Measurements from ENCODE around the gene CCDC171.
"Not testable (repeated sequence)": the region's sequence is repeated elsewhere in the genome, so short reads cannot be mapped to it uniquely, and the experiment has no call there.

CCDC171 gene

DNA sequence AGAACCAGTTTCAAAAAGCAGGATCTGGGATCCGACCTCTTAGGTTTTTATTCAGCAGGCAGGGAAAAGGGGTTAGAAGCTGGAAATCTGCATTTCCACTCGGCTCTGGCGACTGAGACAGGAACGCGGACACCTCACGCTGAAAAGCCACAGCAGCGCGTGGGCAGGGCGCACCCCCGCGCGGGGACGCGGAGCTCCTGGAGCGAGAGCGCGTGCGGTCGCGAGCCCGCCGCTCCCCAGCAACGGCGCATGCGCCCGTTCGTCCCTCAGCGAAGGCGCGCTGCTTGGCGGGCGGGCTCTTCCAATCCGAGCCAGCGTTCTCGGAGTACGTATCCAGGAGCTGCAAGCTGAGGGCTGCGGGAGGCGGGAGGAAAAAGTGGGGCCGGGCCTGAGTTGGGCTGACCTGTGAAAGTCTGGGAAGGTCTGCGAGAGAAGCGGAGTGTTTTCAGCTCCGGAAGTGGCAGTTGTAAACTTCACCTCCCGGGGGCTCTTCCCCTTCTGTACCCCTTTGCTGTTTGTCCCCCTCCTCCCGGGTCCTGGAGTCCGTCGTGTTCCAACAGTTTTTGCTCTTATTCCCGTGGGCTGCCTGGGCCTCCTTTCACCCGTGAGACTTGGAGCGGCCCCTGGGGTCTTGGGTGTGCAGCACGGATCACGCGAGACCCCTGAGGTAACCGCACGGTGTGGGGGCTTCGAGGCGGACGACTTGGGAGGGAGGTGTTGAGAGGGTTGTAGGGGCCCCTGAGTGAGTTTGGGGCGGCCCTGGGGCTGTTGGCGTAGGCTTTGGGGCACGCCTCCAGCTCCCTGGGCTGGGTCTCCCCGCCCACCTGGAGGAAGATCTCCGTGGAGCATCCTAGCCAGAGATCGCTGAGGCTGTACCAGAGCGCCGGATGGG is at the start of gene CCDC171:
Gene CCDC171, plus strand, starts transcription at position 408 of the 892 bp plus-strand sequence. CDS start 11,046 bp downstream, outside the sequence.
- DNase-seq: peak; percentile 82 to 85

GRCh38 chr9:15505921-15506320 is 46.9 kb upstream of the CCDC171 start:
- no peak for DNase-seq

DNA sequence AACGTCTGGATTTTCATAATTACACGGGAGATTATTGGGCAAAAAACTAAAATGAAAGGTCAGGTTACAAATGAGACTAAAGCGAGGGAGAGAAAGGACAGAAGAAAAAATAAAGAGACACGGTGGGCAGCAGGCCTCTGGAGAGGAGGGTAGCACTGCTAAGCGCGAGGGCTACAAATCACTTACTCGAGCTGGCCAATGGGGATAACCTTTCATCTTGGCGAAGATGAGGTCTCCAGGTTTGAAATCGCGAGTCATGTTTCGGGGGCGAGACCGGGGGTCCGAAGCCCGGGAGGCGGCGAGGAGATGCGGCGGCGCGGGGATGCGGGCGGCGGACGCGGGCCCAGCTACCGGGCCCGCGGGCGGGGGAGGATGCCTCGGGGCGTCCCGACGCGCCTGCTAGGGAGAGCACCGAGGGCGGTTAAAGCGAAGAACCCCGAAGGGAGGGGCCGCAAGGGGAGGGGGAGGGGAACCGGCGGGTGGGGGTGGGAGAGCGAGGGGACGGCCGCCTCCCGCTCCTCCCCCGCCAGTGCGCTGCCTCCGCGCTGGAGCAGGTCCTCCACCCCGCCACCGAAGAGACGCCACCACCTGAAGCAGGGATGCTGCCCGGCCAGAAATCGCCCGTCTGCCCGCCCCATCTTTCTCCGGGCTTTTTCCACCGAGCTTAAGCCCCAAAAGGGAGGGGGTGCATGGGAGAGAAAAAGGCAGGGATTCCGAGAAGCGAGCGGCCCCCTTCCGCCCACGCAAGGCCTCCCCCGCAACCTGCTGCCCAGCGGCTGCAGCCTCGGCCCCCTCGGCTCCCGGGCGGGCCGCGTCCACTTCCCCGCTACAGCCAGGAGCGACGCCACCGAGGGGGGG is 42.7 kb upstream of the CCDC171 start:
- DNase-seq: peak; percentile 62 to 65

DNA sequence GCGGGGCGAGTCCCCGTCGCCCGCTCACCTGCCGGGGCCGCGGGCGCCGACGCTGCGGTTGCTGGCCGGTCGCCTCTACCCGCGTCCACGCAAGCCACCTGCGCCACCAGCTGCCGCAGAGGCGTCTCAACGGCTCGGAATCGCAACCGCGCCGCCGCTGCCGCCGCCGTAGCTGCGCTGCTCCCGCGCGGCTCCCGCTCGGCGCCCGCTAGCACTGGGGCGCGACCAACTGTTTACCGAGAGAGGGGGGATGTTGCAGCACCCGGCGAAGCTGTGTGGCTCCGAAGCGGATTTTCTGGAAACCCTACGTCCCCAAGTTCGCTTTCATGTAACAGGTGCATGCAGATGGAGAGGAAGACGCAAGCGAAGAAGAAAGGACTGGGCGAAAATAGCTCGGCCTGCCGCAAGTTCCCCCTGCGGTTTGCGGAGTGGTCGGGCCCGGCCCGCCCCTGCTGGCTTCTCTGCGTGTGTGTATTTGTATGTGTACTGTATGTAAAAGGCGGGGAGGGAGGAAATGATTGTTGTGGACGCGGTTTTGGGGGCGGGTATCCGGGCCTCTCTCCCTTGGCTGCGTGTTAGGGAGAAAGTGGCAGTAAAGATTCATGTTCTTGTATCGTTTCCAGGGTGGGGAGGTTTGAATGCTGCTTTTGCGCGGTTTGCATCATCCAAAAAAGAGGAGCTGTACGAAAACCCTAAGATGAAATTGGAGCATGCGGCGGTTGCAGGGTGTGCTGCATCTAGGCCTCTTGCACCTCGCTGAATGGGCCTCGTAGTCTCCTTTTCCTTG is 41.9 kb upstream of the CCDC171 start, which contains the start of gene PSIP1:
Gene PSIP1, minus strand, starts transcription at position 182 of the 787 bp plus-strand sequence. CDS start 782 bp downstream, outside the sequence.
- DNase-seq: peak; percentile 76

GRCh38 chr9:15512204-15512603 is 40.6 kb upstream of the CCDC171 start:
- DNase-seq: no peak

GRCh38 chr9:15512889-15513288 is 40.0 kb upstream of the CCDC171 start:
- no peak for DNase-seq

DNA sequence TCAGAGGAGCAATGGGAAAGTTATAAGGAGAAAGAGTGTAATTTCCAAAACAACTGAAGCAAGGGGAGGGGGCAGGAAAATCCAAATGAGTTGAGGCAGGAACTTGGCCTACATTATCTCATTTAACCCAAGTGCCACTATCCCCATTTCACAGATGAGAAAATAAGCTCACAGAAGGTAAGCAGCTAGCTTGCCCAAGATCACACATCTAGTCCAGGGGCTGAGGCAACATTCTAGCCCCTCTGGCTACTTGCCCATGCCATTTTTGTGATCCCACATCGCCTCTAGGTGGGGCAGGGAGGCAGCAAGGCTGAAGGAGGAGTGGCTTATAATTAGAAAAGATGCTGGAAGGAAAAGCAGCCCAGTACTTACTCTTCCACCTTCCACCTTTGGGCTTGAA is 39.5 kb upstream of the CCDC171 start:
- DNase-seq: no peak

GRCh38 chr9:15519831-15520230 is 33.0 kb upstream of the CCDC171 start:
- DNase-seq: no peak

GRCh38 chr9:15521254-15521653 is 31.6 kb upstream of the CCDC171 start:
- DNase-seq: no peak

DNA sequence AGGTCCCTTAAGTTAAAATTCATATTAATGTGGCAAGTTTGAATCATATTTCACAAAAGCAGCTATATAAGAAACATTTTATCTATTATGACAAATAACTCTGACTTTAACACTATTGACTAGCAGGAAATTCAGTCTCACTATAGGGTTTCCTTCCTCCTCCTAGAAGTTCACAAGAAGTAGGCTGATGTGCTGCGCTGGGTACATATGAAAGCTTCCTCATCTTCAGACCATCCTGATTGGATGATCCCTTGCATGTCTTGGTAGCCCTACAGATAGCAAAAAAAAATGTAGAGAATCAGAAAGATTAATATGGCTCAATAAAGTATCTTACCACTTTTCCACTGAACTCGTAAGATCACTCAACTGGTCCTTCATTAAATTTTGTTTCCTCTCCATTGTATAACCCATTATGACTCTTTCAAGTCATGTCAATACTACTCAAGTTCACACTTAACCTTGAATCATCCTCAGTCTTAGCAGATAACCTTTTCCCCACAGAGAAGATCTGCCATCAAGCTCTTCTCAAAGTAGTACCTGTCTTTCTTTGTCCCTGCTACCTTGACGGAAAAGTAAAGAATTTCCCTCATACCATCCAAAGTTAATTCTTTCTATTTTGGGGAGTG is 30.6 kb upstream of the CCDC171 start:
- no peak for DNase-seq

DNA sequence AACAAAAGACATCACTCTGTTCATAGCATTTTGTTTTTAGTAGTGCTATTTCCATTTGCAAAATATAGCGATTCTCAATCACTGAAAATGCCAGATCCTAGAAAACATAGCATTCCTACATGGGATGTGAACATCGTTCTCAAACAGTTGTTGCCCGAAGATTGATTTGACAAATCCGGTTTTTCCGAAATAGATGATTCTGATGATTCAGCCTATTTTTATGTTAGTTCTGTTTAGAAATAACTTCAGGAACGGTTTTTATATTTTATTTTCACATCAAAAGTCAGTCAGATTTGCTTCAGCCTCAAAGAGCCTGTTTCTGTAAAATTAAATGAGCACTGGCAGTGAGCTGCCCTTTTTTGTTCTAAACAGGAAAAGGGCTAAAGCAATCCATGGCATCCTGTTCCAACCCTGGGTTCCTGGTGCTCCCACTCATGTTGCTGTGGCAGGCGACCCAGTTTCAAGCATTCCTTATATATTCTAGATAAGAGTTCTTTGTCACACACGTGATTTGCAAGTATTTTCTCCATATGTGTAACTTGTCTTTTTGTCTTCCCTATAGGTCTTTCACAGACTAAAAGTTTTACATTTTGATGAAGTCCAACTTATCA is 27.9 kb upstream of the CCDC171 start:
- DNase-seq: no peak

- DNase-seq: no peak
Measured at GRCh38 chr9:15525958-15526357, 26.9 kb upstream of the CCDC171 start.

GRCh38 chr9:15527035-15527434 is 25.8 kb upstream of the CCDC171 start:
- DNase-seq: not testable (repeated sequence)

- DNase-seq: no peak
Measured at GRCh38 chr9:15529566-15530324, 23.1 kb upstream of the CCDC171 start.

DNA sequence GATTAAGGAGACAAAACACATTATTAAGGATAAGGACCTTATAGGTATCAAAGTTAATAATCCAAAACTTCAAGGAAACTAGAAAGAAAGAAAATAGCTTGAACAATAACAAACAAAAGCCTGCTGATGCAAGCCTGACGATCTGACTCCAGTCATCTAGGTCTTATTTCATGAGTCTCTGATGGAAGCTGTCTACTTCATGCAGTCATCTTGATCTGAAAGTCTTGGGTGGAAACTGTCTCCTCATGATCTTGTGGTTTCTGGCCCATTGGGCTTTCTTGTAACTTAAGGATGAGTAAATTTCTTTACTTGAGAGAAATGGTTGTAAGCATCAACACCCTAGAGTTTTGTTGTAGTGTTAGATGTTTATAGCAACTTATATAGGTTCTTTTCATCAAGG is 21.5 kb upstream of the CCDC171 start:
- DNase-seq: no peak

DNA sequence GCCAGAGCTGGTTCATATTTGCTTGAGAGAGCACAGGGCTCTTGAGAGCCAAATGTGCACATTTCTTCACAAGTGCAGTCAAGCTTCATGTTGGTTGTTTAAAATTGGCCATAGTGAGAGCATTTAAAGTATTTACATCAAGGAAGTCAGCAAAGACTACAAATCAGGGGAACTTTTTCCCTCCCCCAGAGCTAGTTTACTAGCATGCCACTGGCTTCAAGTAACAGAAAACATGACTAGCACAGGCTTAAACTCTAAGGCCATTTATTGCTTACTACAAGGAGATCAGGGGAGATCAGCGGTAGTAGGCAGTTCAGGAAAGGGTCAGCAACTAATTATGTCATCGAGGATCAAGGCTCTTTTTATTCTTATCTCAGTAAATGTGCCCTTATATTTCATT is 11.0 kb upstream of the CCDC171 start:
- DNase-seq: no peak

GRCh38 chr9:15542624-15543023 is 10.2 kb upstream of the CCDC171 start:
- DNase-seq: no peak

DNA sequence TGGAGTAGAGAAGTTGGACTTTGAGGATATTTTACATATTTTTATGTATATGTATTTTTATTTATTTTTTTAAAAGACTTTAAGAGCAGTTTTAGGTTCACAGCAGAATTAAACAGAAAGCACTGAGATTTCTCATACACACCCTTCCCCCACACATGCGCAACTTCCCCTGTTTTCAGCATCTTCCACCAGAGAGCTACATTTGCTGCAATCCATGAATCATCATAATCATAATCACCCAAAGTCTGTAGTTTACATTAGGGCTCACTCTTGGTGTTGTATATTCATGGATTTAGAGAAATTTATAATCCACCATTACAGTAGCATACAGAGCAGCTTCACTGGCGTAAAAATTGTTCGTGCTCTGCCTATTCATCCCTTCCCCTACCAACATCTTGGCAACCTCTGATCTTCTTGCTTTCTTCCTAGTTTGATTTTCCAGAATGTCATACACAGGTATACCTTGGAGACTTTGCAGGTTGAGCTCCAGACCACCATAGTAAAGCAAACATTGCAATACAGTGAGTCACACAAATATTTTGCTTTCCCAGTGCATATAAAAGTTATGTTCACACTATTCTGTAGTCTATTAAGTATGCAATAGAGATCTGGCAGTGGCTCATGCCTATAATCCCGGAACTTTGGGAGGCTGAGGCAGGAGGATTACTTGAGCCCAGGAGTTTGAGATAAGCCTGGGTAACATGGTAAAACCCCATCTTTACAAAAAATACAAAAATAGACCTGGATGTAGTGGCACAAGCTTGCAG is 9.6 kb upstream of the CCDC171 start:
- no peak for DNase-seq

GRCh38 chr9:15549611-15550010 is 3.2 kb upstream of the CCDC171 start:
- no peak for DNase-seq

- no peak for DNase-seq
Measured at GRCh38 chr9:15553528-15553898, 670 bp downstream of the CCDC171 start.
